GM23338 (cell line): ENCODE results near the gene TMEM187. TPM values are rescaled to one million over a fixed set of nuclear protein-coding genes. Genes with fewer than 3 reads are reported as not detected.

Experiments
- ATAC-seq: fragments of 200-7000 bp; cut with Tn5 transposase; 3 replicates; pipeline ENCODE4 v1.9.1; 2020
- DNase-seq: peaks from one replicate; pipeline ENCODE4 v3.0.0-alpha.2; 2015; ENCODE audit warnings: low spot score
- H2AFZ ChIP-seq: fragments of 200-600 bp; sonication (generic); 2 replicates; pipeline ENCODE4 v1.8.0; 2016; ENCODE audit warnings: antibody characterized with exemption, mild to moderate bottlenecking, moderate library complexity
- H3F3A ChIP-seq: fragments of 200-600 bp; sonication (generic); replicated peaks from 2 replicates; pipeline ENCODE4 v1.8.0; 2017; ENCODE audit warnings: antibody characterized with exemption, mixed run types, low read depth
- H3K27ac ChIP-seq: fragments of 200-600 bp; sonication (generic); 2 replicates; pipeline ENCODE4 v1.6.1; 2016; ENCODE audit warnings: low read depth
- H3K27me3 ChIP-seq: fragments of 200-600 bp; sonication (generic); 2 replicates; pipeline ENCODE4 v1.8.0; 2016; ENCODE audit warnings: mild to moderate bottlenecking, mixed run types, moderate library complexity; ENCODE audit not compliant: insufficient read depth
- H3K36me3 ChIP-seq: fragments of 200-600 bp; sonication (generic); 2 replicates; pipeline ENCODE4 v1.8.0; 2016; ENCODE audit warnings: mild to moderate bottlenecking; ENCODE audit not compliant: insufficient read depth
- H3K4me1 ChIP-seq: fragments of 200-600 bp; sonication (generic); 2 replicates; pipeline ENCODE4 v1.8.0; 2016; ENCODE audit warnings: mild to moderate bottlenecking, moderate library complexity; ENCODE audit not compliant: insufficient read depth
- H3K4me2 ChIP-seq: fragments of 200-600 bp; sonication (generic); 2 replicates; pipeline ENCODE4 v1.7.1; 2017; ENCODE audit warnings: mixed run types
- H3K4me3 ChIP-seq: fragments of 200-600 bp; sonication (generic); 2 replicates; pipeline ENCODE4 v1.6.1; 2016; ENCODE audit warnings: mixed run types
- H3K79me2 ChIP-seq: fragments of 200-600 bp; sonication (generic); replicated peaks from 2 replicates; pipeline ENCODE4 v1.8.0; 2017; ENCODE audit warnings: mild to moderate bottlenecking; ENCODE audit not compliant: insufficient read depth
- H3K9me2 ChIP-seq: fragments of 200-600 bp; sonication (generic); 2 replicates; pipeline ENCODE4 v1.8.0; 2017; ENCODE audit not compliant: insufficient read depth
- H4K20me1 ChIP-seq: fragments of 200-600 bp; sonication (generic); replicated peaks from 2 replicates; pipeline ENCODE4 v1.8.0; 2017; ENCODE audit warnings: mild to moderate bottlenecking; ENCODE audit not compliant: insufficient read depth
- H3K27ac Mint-ChIP-seq: 2 replicates; pipeline ENCODE4 v1.8.0; 2020; ENCODE audit warnings: inconsistent platforms, mild to moderate bottlenecking, moderate library complexity, mixed read lengths
- H3K27me3 Mint-ChIP-seq: 3 replicates; pipeline ENCODE4 v1.8.0; 2022; ENCODE audit warnings: low read depth, mild to moderate bottlenecking, moderate library complexity, mixed read lengths, inconsistent platforms; ENCODE audit not compliant: insufficient read depth, poor library complexity
- H3K36me3 Mint-ChIP-seq: 3 replicates; pipeline ENCODE4 v1.8.0; 2021; ENCODE audit warnings: low read depth, mild to moderate bottlenecking, inconsistent platforms, moderate library complexity, mixed read lengths
- H3K4me1 Mint-ChIP-seq: 3 replicates; pipeline ENCODE4 v1.8.0; 2020; ENCODE audit warnings: mild to moderate bottlenecking, inconsistent platforms, mixed read lengths
- H3K4me3 Mint-ChIP-seq: 3 replicates; pipeline ENCODE4 v1.8.0; 2021; ENCODE audit warnings: moderate library complexity, mild to moderate bottlenecking, inconsistent platforms, mixed read lengths
- H3K9me3 Mint-ChIP-seq: 3 replicates; pipeline ENCODE4 v1.8.0; 2020; ENCODE audit warnings: moderate library complexity, mild to moderate bottlenecking, inconsistent platforms, mixed read lengths
- CREB1 ChIP-seq: fragments of 250-450 bp; sonication (Bioruptor Pico); IDR thresholded peaks from 2 replicates; pipeline ENCODE4 v1.5.0; 2020; ENCODE audit warnings: low read depth, mild to moderate bottlenecking, moderate library complexity
- CTCF ChIP-seq, 2 experiments: fragments of 200-600 bp in 1 of 2; sonication (generic) in 1 of 2; conservative IDR thresholded peaks; 2 replicates each; pipeline versions ENCODE4 v1.5.1 to v1.6.1; 2016 to 2017; ENCODE audit warnings: antibody characterized with exemption in 2 of 2, low read depth in 2 of 2, mild to moderate bottlenecking in 2 of 2, moderate library complexity in 1 of 2
- ETS1 ChIP-seq: IDR thresholded peaks from 2 replicates; pipeline ENCODE4 v1.6.1; 2016; ENCODE audit warnings: antibody characterized with exemption
- EZH2 ChIP-seq: fragments of 200-600 bp; sonication (generic); IDR thresholded peaks from one replicate; pipeline ENCODE4 v1.8.0; 2017; ENCODE audit warnings: antibody characterized with exemption, mild to moderate bottlenecking, low read depth; ENCODE audit not compliant: unreplicated experiment
- EZH2phosphoT487 ChIP-seq: fragments of 200-600 bp; sonication (generic); IDR thresholded peaks from one replicate; pipeline ENCODE4 v1.8.1; 2018; ENCODE audit warnings: antibody characterized with exemption; ENCODE audit not compliant: unreplicated experiment
- JUNB ChIP-seq: IDR thresholded peaks from one replicate; pipeline ENCODE4 v1.6.1; 2016; ENCODE audit warnings: antibody characterized with exemption; ENCODE audit not compliant: unreplicated experiment
- NANOG ChIP-seq: IDR thresholded peaks from 2 replicates; pipeline ENCODE4 v1.6.1; 2016; ENCODE audit warnings: antibody characterized with exemption, borderline replicate concordance
- POLR2AphosphoS5 ChIP-seq: IDR thresholded peaks from 2 replicates; pipeline ENCODE4 v1.6.1; 2016; ENCODE audit warnings: antibody characterized with exemption, low read depth
- REST ChIP-seq: IDR thresholded peaks from one replicate; pipeline ENCODE4 v1.6.1; 2018; ENCODE audit warnings: antibody characterized with exemption; ENCODE audit not compliant: unreplicated experiment
- STAT1 ChIP-seq: IDR thresholded peaks from one replicate; pipeline ENCODE4 v1.6.1; 2016; ENCODE audit warnings: antibody characterized with exemption; ENCODE audit not compliant: unreplicated experiment
- ZNF114 ChIP-seq: fragments of 250-450 bp; sonication (Bioruptor Pico); IDR thresholded peaks from 2 replicates; pipeline ENCODE4 v1.5.0; 2020; ENCODE audit warnings: mild to moderate bottlenecking, moderate library complexity
- ZNF331 ChIP-seq: fragments of 250-450 bp; sonication (Bioruptor Pico); IDR thresholded peaks from 2 replicates; pipeline ENCODE4 v1.5.0; 2020; ENCODE audit warnings: low read depth, mild to moderate bottlenecking, moderate library complexity
- ZNF462 ChIP-seq: fragments of 250-450 bp; sonication (Bioruptor Pico); IDR thresholded peaks from 2 replicates; pipeline ENCODE4 v1.5.0; 2020; ENCODE audit warnings: mild to moderate bottlenecking, moderate library complexity
- polyA plus RNA-seq: library from polyadenylated mRNA; unstranded; fragments of >200 nt; fragmentation: Nextera tagmentation; extraction: Ambion mirVana; gene quantifications from 2 replicates; pipeline ENCODE4 v1.2.1, GENCODE V29; 2016
- total RNA-seq: library from RNA; depleted of rRNA; stranded (reverse); fragments of >200 nt; shearing (Covaris generic); gene quantifications from 2 replicates; pipeline ENCODE4 v1.2.3, GENCODE V29; 2014

Gene TMEM187
- total and polyA plus RNA-seq, 2 experiments from 2014 or later, result 2.5 to 4.4 TPM

- H3K9me3 Mint-ChIP-seq, result no peaks in the 10 kb centered on the region
- no peak for TF ChIP-seq NANOG
- TF ChIP-seq EZH2, result no peak
- TF ChIP-seq STAT1, result no peak
- no peak for TF ChIP-seq REST
- no peak for TF ChIP-seq ZNF462 (CRISPR knock-in tag)
- no peak for TF ChIP-seq JUNB
- no peak for TF ChIP-seq ZNF114 (CRISPR knock-in tag)
- no peak for TF ChIP-seq ETS1
- TF ChIP-seq EZH2phosphoT487, result no peak
- TF ChIP-seq CTCF (conservative IDR thresholded peaks at IDR 0.05; ENCODE audit: low read depth in 2 of 2), result no peak
- TF ChIP-seq CREB1, result no peak
- no peak for TF ChIP-seq POLR2AphosphoS5
- no peak for TF ChIP-seq ZNF331 (CRISPR knock-in tag)
- Histone ChIP-seq H3K79me2 (no peaks in the 10 kb centered on the region), H3K27ac (no peak overlapping the region), H4K20me1 (no peaks in the 10 kb centered on the region), H3K36me3 (no peaks in the 10 kb centered on the region), H3K4me3 (no peak overlapping the region), H3K4me1 (no peaks in the 10 kb centered on the region), H3K27me3 (no peaks in the 10 kb centered on the region), H3K4me2 (no peak overlapping the region), H3F3A (no peaks in the 10 kb centered on the region), H2AFZ (no peak overlapping the region), H3K9me2 (no peaks in the 10 kb centered on the region)
- H3K27ac Mint-ChIP-seq, result no peak overlapping the region
- DNase-seq (no peak), ATAC-seq (no peak)
- no peaks in the 10 kb centered on the region for H3K36me3 Mint-ChIP-seq
- H3K27me3 Mint-ChIP-seq, result no peaks in the 10 kb centered on the region
- no peaks in the 10 kb centered on the region for H3K4me1 Mint-ChIP-seq
- no peak overlapping the region for H3K4me3 Mint-ChIP-seq
These were observed 21.4 kb downstream of the TMEM187 start for GRCh38 chrX:153993978-153994377.
